ENCODE measurements around the gene ZNF598.
"Not testable (repeated sequence)": the region's sequence is repeated elsewhere in the genome, so short reads cannot be mapped to it uniquely, and the experiment has no call there.

The ZNF598 gene

GRCh38 chr16:1966460-1966859, 43.2 kb downstream of the ZNF598 start, which contains the start of gene RNF151:
Gene RNF151, plus strand, starts transcription at chr16:1966856. Its CDS starts 26 bp downstream, at chr16:1966882.
- peaks cover 27% of the 10 kb centered on the region for H3K36me3 ChIP-seq (ENCODE audit: insufficient read depth, low read length)
- no peaks in the 10 kb centered on the region for H3K9me3 ChIP-seq (ENCODE audit: insufficient read depth, low read depth, low read length)
- H3K27ac ChIP-seq (ENCODE audit: low read depth, low read length): no peak within 1 kb of the TSS
- peak within 1 kb of the TSS; percentile 98 for H3K9ac ChIP-seq (ENCODE audit: low read depth, low read length)
- H3K4me3 ChIP-seq (ENCODE audit: low read length): peak within 1 kb of the TSS; percentile 90
- no peaks in the 10 kb centered on the region for H3K27me3 ChIP-seq (ENCODE audit: insufficient read depth, low read length)
- 97% methylated on average over 6 of the region's 6 CpGs for WGBS
- peaks cover 4% of the 10 kb centered on the region; the same call in 1 of the 2 replicates for H3K4me1 ChIP-seq (ENCODE audit: insufficient read depth, low read length)

DNA sequence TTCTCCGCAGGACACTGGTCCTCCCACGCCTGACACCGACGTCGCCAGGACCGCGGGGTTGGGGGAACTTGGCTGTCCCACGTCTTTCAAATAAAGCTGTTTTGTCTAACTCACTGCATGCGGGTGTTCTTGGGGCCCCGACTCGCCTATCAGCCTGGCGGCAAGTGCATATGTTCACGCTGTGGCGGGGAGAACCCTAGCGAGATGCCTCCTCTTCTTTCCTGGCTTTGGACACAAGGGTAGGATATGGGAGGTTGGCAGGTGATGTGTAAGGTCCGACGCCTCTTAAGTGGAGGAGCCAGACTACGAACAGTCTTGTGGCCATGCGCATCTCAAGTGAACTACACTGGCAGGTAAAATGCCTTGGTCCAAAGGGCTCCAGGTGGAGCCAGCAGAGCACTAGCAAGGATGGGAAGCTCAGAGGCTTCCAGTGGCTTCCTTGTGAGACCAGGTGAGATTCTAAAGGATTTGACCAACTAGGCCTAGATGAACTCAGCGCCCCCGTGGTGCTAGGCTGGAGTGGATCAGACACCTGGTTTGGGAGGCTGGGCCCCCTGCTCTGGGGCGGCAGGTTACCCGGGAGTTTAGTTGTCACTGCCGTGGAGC, 44.1 kb downstream of the ZNF598 start:
- Histone ChIP-seq H3K9ac (ENCODE audit: low read depth, low read length) (peak overlapping the region; percentile 98), H3K4me1 (ENCODE audit: insufficient read depth, low read length) (peaks cover 4% of the 10 kb centered on the region; the same call in 1 of the 2 replicates), H3K27me3 (ENCODE audit: insufficient read depth, low read length) (no peaks in the 10 kb centered on the region), H3K9me3 (ENCODE audit: insufficient read depth, low read depth, low read length) (no peaks in the 10 kb centered on the region), H3K36me3 (ENCODE audit: insufficient read depth, low read length) (peaks cover 33% of the 10 kb centered on the region), H3K4me3 (ENCODE audit: low read length) (peak overlapping the region; percentile 90), H3K27ac (ENCODE audit: low read depth, low read length) (peak overlapping the region; percentile 85)
- 25% methylated on average over 24 of the region's 24 CpGs for WGBS

- Histone ChIP-seq H3K4me1 (ENCODE audit: insufficient read depth, low read length) (peaks cover 4% of the 10 kb centered on the region; the same call in 1 of the 2 replicates), H3K4me3 (ENCODE audit: low read length) (peak within 1 kb of the TSS; percentile 90), H3K9me3 (ENCODE audit: insufficient read depth, low read depth, low read length) (no peaks in the 10 kb centered on the region), H3K36me3 (ENCODE audit: insufficient read depth, low read length) (peaks cover 33% of the 10 kb centered on the region), H3K9ac (ENCODE audit: low read depth, low read length) (peak within 1 kb of the TSS; percentile 98), H3K27ac (ENCODE audit: low read depth, low read length) (peak within 1 kb of the TSS; percentile 92), H3K27me3 (ENCODE audit: insufficient read depth, low read length) (no peaks in the 10 kb centered on the region)
- under 1% methylated on average over 97 of the region's 97 CpGs for WGBS
Measured at GRCh38 chr16:1964506-1965395, 44.9 kb downstream of the ZNF598 start, which contains the start of gene RPS2. Gene RPS2, minus strand, starts transcription at chr16:1964826. Its CDS starts 201 bp downstream, at chr16:1964625.

- Histone ChIP-seq H3K27ac (ENCODE audit: low read depth, low read length) (peak overlapping the region; percentile 92), H3K9me3 (ENCODE audit: insufficient read depth, low read depth, low read length) (no peaks in the 10 kb centered on the region), H3K27me3 (ENCODE audit: insufficient read depth, low read length) (no peaks in the 10 kb centered on the region), H3K9ac (ENCODE audit: low read depth, low read length) (peak overlapping the region; percentile 98), H3K4me3 (ENCODE audit: low read length) (peak overlapping the region; percentile 90), H3K4me1 (ENCODE audit: insufficient read depth, low read length) (peaks cover 4% of the 10 kb centered on the region; the same call in 1 of the 2 replicates), H3K36me3 (ENCODE audit: insufficient read depth, low read length) (peaks cover 33% of the 10 kb centered on the region)
- WGBS: under 1% methylated on average over 44 of the region's 44 CpGs
Measured at GRCh38 chr16:1963806-1964505, 45.7 kb downstream of the ZNF598 start.

DNA sequence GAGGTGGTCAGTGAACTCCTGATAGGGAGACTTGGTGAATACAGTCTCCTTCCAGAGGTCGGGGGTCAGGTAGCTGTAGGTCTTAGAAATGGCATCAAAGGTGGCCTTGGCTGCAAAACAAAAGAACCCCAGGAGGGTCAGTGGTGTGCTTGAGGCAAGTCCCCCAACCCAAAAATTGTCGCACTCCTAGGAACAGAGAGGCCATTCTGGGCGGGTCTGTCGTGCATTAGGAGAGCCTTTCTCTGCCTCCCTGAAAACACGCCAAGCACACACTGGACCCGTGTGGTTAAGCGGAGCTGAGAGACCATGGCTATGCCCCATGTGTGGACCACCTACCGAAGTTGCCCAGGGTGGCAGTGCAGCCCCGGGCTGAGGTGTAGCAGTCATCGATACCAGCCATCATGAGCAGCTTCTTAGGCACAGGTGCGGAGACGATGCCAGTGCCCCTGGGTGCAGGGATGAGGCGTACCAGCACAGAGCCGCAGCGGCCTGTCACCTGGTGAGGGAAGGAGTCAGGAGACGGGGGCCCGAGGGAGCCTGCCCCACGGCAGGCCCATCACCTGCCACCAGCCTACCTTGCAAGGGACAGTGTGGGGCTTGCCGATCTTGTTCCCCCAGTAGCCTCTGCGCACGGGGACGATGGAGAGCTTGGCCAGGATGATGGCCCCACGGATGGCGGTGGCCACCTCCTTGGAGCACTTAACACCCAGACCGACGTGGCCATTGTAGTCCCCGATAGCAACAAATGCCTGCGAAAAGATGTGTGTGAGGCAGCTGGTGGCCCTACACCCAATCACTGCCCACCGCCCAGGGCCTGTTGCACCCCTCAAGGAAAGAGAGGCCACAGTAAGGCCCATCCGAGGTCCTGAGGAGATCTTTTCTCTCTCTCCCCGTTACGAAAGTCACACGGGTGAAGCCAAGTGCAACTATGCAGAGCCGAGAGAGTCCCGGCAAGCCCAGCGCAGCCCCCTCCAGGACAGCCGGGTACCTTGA, 47.2 kb downstream of the ZNF598 start:
- H3K4me1 ChIP-seq (ENCODE audit: insufficient read depth, low read length); H3K27me3 ChIP-seq (ENCODE audit: insufficient read depth, low read length); H3K9me3 ChIP-seq (ENCODE audit: insufficient read depth, low read depth, low read length): not testable (repeated sequence)
- Histone ChIP-seq H3K4me3 (ENCODE audit: low read length) (peak overlapping the region; percentile 90), H3K9ac (ENCODE audit: low read depth, low read length) (peak overlapping the region; percentile 98), H3K36me3 (ENCODE audit: insufficient read depth, low read length) (peaks cover 33% of the 10 kb centered on the region), H3K27ac (ENCODE audit: low read depth, low read length) (peak overlapping the region; percentile 92)
- WGBS: 87% methylated on average over 33 of the region's 37 CpGs

GRCh38 chr16:1961651-1962067, 48.0 kb downstream of the ZNF598 start:
- Histone ChIP-seq H3K27me3 (ENCODE audit: insufficient read depth, low read length) (no peaks in the 10 kb centered on the region), H3K9me3 (ENCODE audit: insufficient read depth, low read depth, low read length) (no peaks in the 10 kb centered on the region), H3K9ac (ENCODE audit: low read depth, low read length) (peak overlapping the region; percentile 10; the same call in 1 of the 2 replicates), H3K4me3 (ENCODE audit: low read length) (0 out of 2 replicates have a peak overlapping the region, but pooled peaks have one; percentile 90), H3K4me1 (ENCODE audit: insufficient read depth, low read length) (peaks cover 4% of the 10 kb centered on the region), H3K27ac (ENCODE audit: low read depth, low read length) (peak overlapping the region; percentile 92; the same call in 1 of the 2 replicates), H3K36me3 (ENCODE audit: insufficient read depth, low read length) (peaks cover 33% of the 10 kb centered on the region)
- 61% methylated on average over 6 of the region's 6 CpGs for WGBS

DNA sequence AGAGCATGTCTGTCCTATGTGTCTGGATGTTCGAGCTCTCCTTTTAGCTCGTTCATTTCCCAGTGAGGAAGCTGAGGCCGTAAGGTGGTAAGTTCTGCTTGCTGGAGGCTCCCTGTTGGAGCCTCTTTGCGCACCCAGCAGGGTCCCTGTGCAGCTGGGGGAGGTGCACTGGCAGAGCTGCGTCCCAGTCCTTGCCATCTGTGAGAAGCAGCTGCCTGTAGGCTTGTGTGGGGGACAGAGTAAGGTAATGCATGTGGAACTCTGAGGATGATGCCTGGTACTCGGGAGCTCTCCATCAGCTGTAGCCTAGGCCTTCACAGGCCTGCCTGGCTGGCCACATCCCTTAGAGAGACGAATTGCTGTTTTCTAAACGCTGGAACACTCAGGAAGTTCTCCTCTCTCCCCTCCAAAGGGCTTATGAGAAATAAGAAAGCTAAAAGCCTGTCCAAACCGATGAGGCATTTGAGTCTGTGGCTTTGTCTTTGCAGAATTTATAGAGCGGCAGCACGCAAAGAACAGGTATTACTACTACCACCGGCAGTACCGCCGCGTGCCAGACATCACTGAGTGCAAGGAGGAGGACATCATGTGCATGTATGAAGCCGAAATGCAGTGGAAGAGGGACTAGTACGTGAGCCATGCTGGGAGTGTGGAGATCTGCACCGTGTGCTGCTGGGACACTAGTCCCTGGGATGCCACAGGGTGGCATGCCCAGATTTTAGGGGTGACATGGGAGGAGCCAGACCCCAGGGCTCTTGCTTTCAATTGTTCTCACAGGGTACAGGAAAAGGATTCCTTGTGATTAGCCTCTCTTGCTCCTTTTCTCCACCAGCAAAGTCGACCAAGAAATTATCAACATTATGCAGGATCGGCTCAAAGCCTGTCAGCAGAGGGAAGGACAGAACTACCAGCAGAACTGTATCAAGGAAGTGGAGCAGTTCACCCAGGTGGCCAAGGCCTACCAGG, 48.7 kb downstream of the ZNF598 start:
- WGBS: 51% methylated on average over 20 of the region's 20 CpGs
- no peaks in the 10 kb centered on the region for H3K9me3 ChIP-seq (ENCODE audit: insufficient read depth, low read depth, low read length)
- H3K9ac ChIP-seq (ENCODE audit: low read depth, low read length): peak overlapping the region; percentile 96
- H3K4me1 ChIP-seq (ENCODE audit: insufficient read depth, low read length): peaks cover 4% of the 10 kb centered on the region
- H3K36me3 ChIP-seq (ENCODE audit: insufficient read depth, low read length): peaks cover 33% of the 10 kb centered on the region
- H3K27ac ChIP-seq (ENCODE audit: low read depth, low read length): peak overlapping the region; percentile 14; the same call in 1 of the 2 replicates
- H3K4me3 ChIP-seq (ENCODE audit: low read length): peak overlapping the region; percentile 96
- H3K27me3 ChIP-seq (ENCODE audit: insufficient read depth, low read length): no peaks in the 10 kb centered on the region

GRCh38 chr16:1959269-1960039, 50.2 kb downstream of the ZNF598 start, which contains the start of gene NDUFB10:
Gene NDUFB10, plus strand, starts transcription at chr16:1959538. Its CDS starts 87 bp downstream, at chr16:1959625.
- Histone ChIP-seq H3K27me3 (ENCODE audit: insufficient read depth, low read length) (no peaks in the 10 kb centered on the region), H3K9me3 (ENCODE audit: insufficient read depth, low read depth, low read length) (no peaks in the 10 kb centered on the region), H3K36me3 (ENCODE audit: insufficient read depth, low read length) (peaks cover 33% of the 10 kb centered on the region), H3K27ac (ENCODE audit: low read depth, low read length) (peak within 1 kb of the TSS; percentile 75), H3K4me1 (ENCODE audit: insufficient read depth, low read length) (peaks cover 4% of the 10 kb centered on the region), H3K9ac (ENCODE audit: low read depth, low read length) (peak within 1 kb of the TSS; percentile 96), H3K4me3 (ENCODE audit: low read length) (peak within 1 kb of the TSS; percentile 96)
- WGBS: under 1% methylated on average over 79 of the region's 79 CpGs

All from HUES64 (cell line).